Peyer's patch (tissue), 4 donors: ENCODE measurements around the gene VEGFA.
A peak's percentile ranks its signal among the peaks of the same experiment; 100 is the strongest.

Experiments used
- CTCF ChIP-seq, 6 experiments: fragments of 450-650 bp in 4 of 6; fragments of 200-600 bp in 2 of 6; sonication (generic) in 1 of 6; IDR thresholded peaks; one replicate each; pipeline ENCODE4 v1.5.1; 2017 to 2019; ENCODE audit warnings: antibody characterized with exemption in 6 of 6, mild to moderate bottlenecking in 3 of 6, moderate library complexity in 1 of 6
- POLR2A ChIP-seq, 2 donors: fragments of 450-650 bp; IDR thresholded peaks; one replicate each; pipeline ENCODE4 v1.5.1; 2017; ENCODE audit warnings: antibody characterized with exemption in 2 of 2, mild to moderate bottlenecking in 2 of 2, moderate library complexity in 2 of 2

- TF ChIP-seq CTCF (IDR thresholded peaks at IDR 0.05) = peak in 5 of 6 experiments; percentile 16 to 86 (median 80)
- no peak for TF ChIP-seq POLR2A (IDR thresholded peaks at IDR 0.05)
These were observed 46.2 kb upstream of the VEGFA start for GRCh38 chr6:43723737-43724295.
